HepG2 (cell line): ENCODE measurements around the gene C2orf42. TPM values are rescaled to one million over a fixed set of nuclear protein-coding genes. Genes with fewer than 3 reads are reported as not detected.

Source experiments
- ARNT ChIP-seq: fragments of 450-650 bp; IDR thresholded peaks from 2 replicates; pipeline ENCODE4 v1.6.1; 2017
- ATF7 ChIP-seq, 2 experiments: fragments of 450-650 bp in 1 of 2; sonication (generic) in 1 of 2; formaldehyde crosslinking in 1 of 2; IDR thresholded peaks; 2 replicates each; pipeline versions ENCODE4 v1.4.0 to v1.6.1; 2016 to 2020; ENCODE audit warnings: antibody characterized with exemption in 1 of 2, mild to moderate bottlenecking in 1 of 2, missing genetic modification reagents in 1 of 2
- GLMP ChIP-seq: sonication (generic); formaldehyde crosslinking; IDR thresholded peaks from 2 replicates; pipeline ENCODE4 v1.9.0; 2021; ENCODE audit warnings: missing genetic modification reagents, mild to moderate bottlenecking, borderline replicate concordance
- HMG20A ChIP-seq: IDR thresholded peaks from 2 replicates; pipeline ENCODE4 v1.6.1; 2016; ENCODE audit warnings: borderline replicate concordance
- HMGA1 ChIP-seq: sonication (generic); formaldehyde crosslinking; conservative IDR thresholded peaks from 2 replicates; pipeline ENCODE4 v1.4.0; 2020; ENCODE audit warnings: missing genetic modification reagents
- HOXA7 ChIP-seq: sonication (generic); formaldehyde crosslinking; IDR thresholded peaks from 2 replicates; pipeline ENCODE4 v1.8.1; 2022; ENCODE audit warnings: mild to moderate bottlenecking, missing genetic modification reagents, moderate library complexity
- HOXD1 ChIP-seq: sonication (generic); formaldehyde crosslinking; IDR thresholded peaks from 2 replicates; pipeline ENCODE4 v1.5.0; 2020; ENCODE audit warnings: missing genetic modification reagents
- IKZF1 ChIP-seq: fragments of 450-650 bp; IDR thresholded peaks from 2 replicates; pipeline ENCODE4 v1.7.1; 2016
- MLX ChIP-seq: IDR thresholded peaks from 2 replicates; pipeline ENCODE4 v1.6.1; 2016
- PAXIP1 ChIP-seq: sonication (generic); formaldehyde crosslinking; conservative IDR thresholded peaks from 2 replicates; pipeline ENCODE4 v1.4.0; 2020; ENCODE audit warnings: mild to moderate bottlenecking, missing genetic modification reagents, moderate library complexity
- PBX3 ChIP-seq: sonication (generic); formaldehyde crosslinking; IDR thresholded peaks from 2 replicates; pipeline ENCODE4 v1.8.1; 2023; ENCODE audit warnings: missing genetic modification reagents, inconsistent platforms, borderline replicate concordance
- PHF5A ChIP-seq: IDR thresholded peaks from one replicate; pipeline ENCODE4 v1.6.1; 2018; ENCODE audit warnings: low read depth, missing genetic modification reagents; ENCODE audit not compliant: unreplicated experiment
- RAD51 ChIP-seq: fragments of 450-650 bp; IDR thresholded peaks from 2 replicates; pipeline ENCODE4 v1.6.1; 2016; ENCODE audit warnings: borderline replicate concordance
- RBM22 ChIP-seq: fragments of 200-400 bp; formaldehyde crosslinking; optimal IDR thresholded peaks from 2 replicates; pipeline ENCODE3; 2017; ENCODE audit warnings: mild to moderate bottlenecking, low read length, moderate library complexity
- TBL1XR1 ChIP-seq: fragments of 150-350 bp; IDR thresholded peaks from 2 replicates; pipeline ENCODE4 v1.6.1; 2014; ENCODE audit warnings: borderline replicate concordance, low read length; ENCODE audit not compliant: partially characterized antibody
- TFDP2 ChIP-seq: sonication (generic); formaldehyde crosslinking; IDR thresholded peaks from 2 replicates; pipeline ENCODE4 v1.4.0; 2020; ENCODE audit warnings: missing genetic modification reagents
- ZNF264 ChIP-seq: sonication (generic); formaldehyde crosslinking; IDR thresholded peaks from 2 replicates; pipeline ENCODE4 v1.4.0; 2020; ENCODE audit warnings: missing genetic modification reagents
- ZNF616 ChIP-seq: sonication (generic); formaldehyde crosslinking; IDR thresholded peaks from 2 replicates; pipeline ENCODE4 v1.5.0; 2020; ENCODE audit warnings: low read depth, mild to moderate bottlenecking, missing genetic modification reagents
- ZNF776 ChIP-seq: sonication (generic); formaldehyde crosslinking; IDR thresholded peaks from 2 replicates; pipeline ENCODE4 v1.4.0; 2020; ENCODE audit warnings: mild to moderate bottlenecking, missing genetic modification reagents
- ZSCAN5A ChIP-seq: sonication (generic); formaldehyde crosslinking; IDR thresholded peaks from 2 replicates; pipeline ENCODE4 v1.8.0; 2022; ENCODE audit warnings: mild to moderate bottlenecking, missing genetic modification reagents, borderline replicate concordance
- polyA plus RNA-seq, 8 experiments: library from polyadenylated mRNA; depleted of rRNA in 3 of 8; stranded (reverse) in 7 of 8; unstranded in 1 of 8; fragments of >200 nt; fragmentation: Illumina TruSeq in 4 of 8; extraction: Trizol in 4 of 8; gene quantifications; 2 replicates each; pipeline versions ENCODE4 v1.2.1 to v1.2.3, GENCODE V29; 2011 to 2016; ENCODE audit warnings: low read depth in 4 of 8, missing spikeins in 1 of 8, mixed read lengths in 1 of 8; ENCODE audit not compliant: insufficient read depth in 1 of 8
- total RNA-seq, 5 experiments: library from RNA; depleted of rRNA; stranded (reverse); fragments of >200 nt; fragmentation: Illumina TruSeq; extraction: Trizol; gene quantifications; 2 replicates each; pipeline ENCODE4 v1.2.3, GENCODE V29; 2016; ENCODE audit warnings: low read depth in 1 of 5

C2orf42 gene
- total and polyA plus RNA-seq, 2 of the 13 experiments (the other 11 are each of a cell fraction or from before 2014, with no cell fraction given): 9.3 to 9.9 TPM

GRCh38 chr2:70142590-70143313, 48.1 kb downstream of the C2orf42 start (continued):
- TF ChIP-seq HOXA7 (CRISPR knock-in tag) (0 out of 2 replicates have a peak, but pooled peaks have one; percentile 55), TFDP2 (CRISPR knock-in tag) (peak; percentile 99), HMGA1 (CRISPR knock-in tag) (no peak), MLX (CRISPR knock-in tag) (peak; percentile 93), HOXD1 (no peak; the same call in 1 of the 2 replicates), ATF7 (IDR thresholded peaks at IDR 0.05) (peak; percentile 100), ATF7 (CRISPR knock-in tag; IDR thresholded peaks at IDR 0.05) (peak; percentile 100), IKZF1 (no peak), HMG20A (CRISPR knock-in tag) (peak; percentile 68; the same call in 1 of the 2 replicates), PAXIP1 (peak; percentile 81), RBM22 (no peak), TBL1XR1 (peak; percentile 95), RAD51 (peak; percentile 6; the same call in 1 of the 2 replicates), PHF5A (CRISPR knock-in tag) (peak; percentile 97), ZNF776 (peak; percentile 68; the same call in 1 of the 2 replicates), PBX3 (CRISPR knock-in tag) (0 out of 2 replicates have a peak, but pooled peaks have one; percentile 9), GLMP (no peak), ZSCAN5A (CRISPR knock-in tag) (peak; percentile 38; the same call in 1 of the 2 replicates), ZNF616 (CRISPR knock-in tag) (peak; percentile 54; the same call in 1 of the 2 replicates), ZNF264 (CRISPR knock-in tag) (peak; percentile 84; the same call in 1 of the 2 replicates), ARNT (no peak)
